Measurements from ENCODE around the gene RNF187. TPM values are rescaled to one million over a fixed set of nuclear protein-coding genes. Genes with fewer than 3 reads are reported as not detected.

Gene RNF187
- total and polyA plus RNA-seq, 7 experiments from 2014 or later = 16.5 to 133 (median 66.3) TPM

DNA sequence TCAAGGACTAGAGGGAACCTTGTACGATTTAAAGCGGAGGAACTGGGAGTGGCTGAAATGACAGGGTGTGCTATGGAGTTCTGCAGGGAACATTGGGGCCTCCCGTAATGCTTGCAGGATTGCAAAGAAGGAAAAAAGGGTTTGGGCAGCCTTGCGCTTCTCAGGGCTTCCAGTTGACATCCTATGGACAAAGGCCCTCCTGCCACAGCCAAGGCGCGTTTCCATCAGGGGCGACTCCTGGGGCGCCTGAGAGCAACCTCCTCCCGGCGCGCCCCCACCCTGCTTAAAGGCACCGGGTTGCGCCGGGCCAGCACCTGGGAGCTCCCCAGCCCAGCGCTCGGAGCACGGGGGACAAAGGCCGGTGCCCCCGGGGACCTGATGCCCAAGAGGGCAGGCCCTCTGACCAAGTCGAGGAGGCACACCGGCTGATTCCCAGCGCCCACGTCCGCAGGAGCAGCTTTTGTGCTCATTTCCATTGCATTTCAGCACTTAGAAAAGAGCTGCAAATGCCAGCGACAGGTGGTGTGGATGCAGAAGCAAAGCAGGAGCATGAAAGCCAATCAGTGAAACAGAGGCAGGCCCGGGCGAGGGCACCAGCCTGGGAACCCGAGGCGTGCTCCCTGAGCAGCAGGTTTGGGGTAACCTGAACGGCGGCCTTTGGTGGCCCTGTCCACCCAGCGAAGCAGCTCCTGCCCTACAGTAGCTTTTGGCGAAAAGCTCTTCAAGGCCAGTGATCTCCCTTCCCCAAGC lies 17.6 kb upstream of the RNF187 start:
- peaks cover 24 to 49% (median 30%) of the 10 kb centered on the region in 5 donors for H3K27me3 Mint-ChIP-seq
- H3K27me3 ChIP-seq (ENCODE audit: control insufficient read depth in 2 of 2, insufficient read depth in 2 of 2, low read length in 2 of 2) = no peaks in the 10 kb centered on the region

DNA sequence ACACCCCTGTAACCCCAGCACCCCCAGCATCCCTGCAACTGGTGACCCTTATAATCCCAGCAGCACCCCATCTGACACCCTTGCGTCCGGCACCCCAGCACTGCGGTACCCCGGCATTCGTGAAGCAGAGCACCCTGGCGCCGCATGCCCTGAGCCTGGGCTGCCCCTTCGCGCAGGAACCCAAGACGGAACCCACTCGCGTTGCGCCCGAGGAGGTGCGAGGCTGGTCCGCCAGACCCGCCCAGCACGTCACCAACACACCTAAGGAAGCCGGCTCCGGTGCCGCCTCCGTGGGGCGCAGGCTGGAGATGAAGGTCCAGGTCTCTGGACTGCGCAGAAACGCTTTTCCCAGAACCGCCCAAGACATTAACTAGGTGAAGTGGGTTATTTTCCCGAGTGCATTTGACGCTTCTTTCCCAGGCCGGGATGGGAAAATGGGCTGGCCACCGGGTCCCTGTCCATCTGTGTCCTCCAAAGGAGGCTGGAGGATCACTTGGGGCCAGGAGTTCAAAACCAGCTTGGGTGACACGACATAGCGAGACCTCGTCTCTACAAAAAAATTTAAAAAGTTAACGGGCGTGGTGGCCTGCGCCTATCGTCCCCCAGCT lies 15.9 kb upstream of the RNF187 start:
- intact Hi-C loops (cut with micrococcal nuclease) = no loop called here
- no peak for ATAC-seq
- POLR2A ChIA-PET = interaction anchor here (0.7 kb wide), 1 partner anchor 65 kb away, joined by 3 read pairs; no protein-coding TSS in a partner anchor

More for the DNA sequence above, 17.6 kb upstream of the RNF187 start:
- H3K4me3 Mint-ChIP-seq = peak overlapping the region in 1 of 10 donors; percentile 34
- Histone ChIP-seq H3K36me3 (ENCODE audit: control insufficient read depth in 2 of 3, insufficient read depth in 3 of 3, low read length in 3 of 3) (no peaks in the 10 kb centered on the region), H3K27ac (ENCODE audit: low read depth, low read length) (no peak overlapping the region), H3K9me3 (ENCODE audit: control insufficient read depth in 2 of 3, low read length in 3 of 3) (no peaks in the 10 kb centered on the region), H3K4me3 (ENCODE audit: low read length) (no peak overlapping the region), H3K4me1 (ENCODE audit: control insufficient read depth in 2 of 2, insufficient read depth in 2 of 2, low read length in 2 of 2) (peaks cover 8 to 15% of the 10 kb centered on the region in 2 donors)
- ATAC-seq (no peak), DNase-seq (no peak)
- POLR2A ChIA-PET = interaction anchor here (1.1 kb wide), 1 partner anchor 10 kb away, joined by 3 read pairs; no protein-coding TSS in a partner anchor
- intact Hi-C loops (cut with micrococcal nuclease) = no loop called here
- H3K4me1 Mint-ChIP-seq = peaks cover 12 to 50% (median 17%) of the 10 kb centered on the region in 7 donors
- CTCF ChIA-PET = interaction anchor here (1.2 kb wide), 1 partner anchor 13 kb away, joined by 4 read pairs; no protein-coding TSS in a partner anchor
- H3K27ac Mint-ChIP-seq = no peak overlapping the region
- H3K9me3 Mint-ChIP-seq = peaks cover 0 to 3% (median 0%) of the 10 kb centered on the region in 11 donors
- peaks cover 0 to 9% (median 0%) of the 10 kb centered on the region in 5 donors for H3K36me3 Mint-ChIP-seq

GRCh38 chr1:228471762-228472398 lies 15.3 kb upstream of the RNF187 start:
- no peaks in the 10 kb centered on the region for H3K27me3 ChIP-seq (ENCODE audit: control insufficient read depth in 2 of 2, insufficient read depth in 2 of 2, low read length in 2 of 2)
- no peak overlapping the region for H3K4me3 ChIP-seq (ENCODE audit: low read length)
- no peak overlapping the region for H3K4me3 Mint-ChIP-seq
- ChIA-PET CTCF (no interaction called here), POLR2A (interaction anchor here (0.7 to 2.0 kb wide), 2 partner anchors 15 to 66 kb away, joined by 3 to 5 read pairs; partner anchors contain the start of gene RNF187)
- peaks cover 0 to 13% (median 0%) of the 10 kb centered on the region in 5 donors for H3K36me3 Mint-ChIP-seq
- H3K9me3 Mint-ChIP-seq = peaks cover 0 to 3% (median 0%) of the 10 kb centered on the region in 11 donors
- H3K4me1 ChIP-seq (ENCODE audit: control insufficient read depth in 2 of 2, insufficient read depth in 2 of 2, low read length in 2 of 2) = no peaks in the 10 kb centered on the region
- no peak overlapping the region for H3K27ac ChIP-seq (ENCODE audit: low read depth, low read length)
- H3K36me3 ChIP-seq (ENCODE audit: control insufficient read depth in 2 of 3, insufficient read depth in 3 of 3, low read length in 3 of 3) = no peaks in the 10 kb centered on the region
- intact Hi-C loops (cut with micrococcal nuclease) = loop anchor here in 1 of 2 donors (1.0 to 2.0 kb wide), 2 partner anchors 15 to 43 kb away; partner anchors contain the start of gene RNF187
- ATAC-seq = peak; percentile 71
- peaks cover 24 to 42% (median 27%) of the 10 kb centered on the region in 5 donors for H3K27me3 Mint-ChIP-seq
- H3K9me3 ChIP-seq (ENCODE audit: control insufficient read depth in 2 of 3, low read length in 3 of 3) = no peaks in the 10 kb centered on the region
- H3K4me1 Mint-ChIP-seq = peaks cover 0 to 28% (median under 1%) of the 10 kb centered on the region in 7 donors
- peak in 3 of 9 donors; percentile 10 to 28 (median 18) for DNase-seq
- peak overlapping the region in 2 of 9 donors; percentile 1 to 37 for H3K27ac Mint-ChIP-seq

More for the DNA sequence above, 15.9 kb upstream of the RNF187 start:
- H3K9me3 Mint-ChIP-seq = peaks cover 0 to 3% (median 0%) of the 10 kb centered on the region in 11 donors
- peaks cover 0 to 34% (median 7%) of the 10 kb centered on the region in 7 donors for H3K4me1 Mint-ChIP-seq
- H3K4me3 ChIP-seq (ENCODE audit: low read length) = no peak overlapping the region
- peaks cover 0 to 13% (median 0%) of the 10 kb centered on the region in 5 donors for H3K36me3 Mint-ChIP-seq
- H3K4me3 Mint-ChIP-seq = no peak overlapping the region
- no peaks in the 10 kb centered on the region for H3K9me3 ChIP-seq (ENCODE audit: control insufficient read depth in 2 of 3, low read length in 3 of 3)
- no peak for DNase-seq
- CTCF ChIA-PET = no interaction called here
- H3K27me3 ChIP-seq (ENCODE audit: control insufficient read depth in 2 of 2, insufficient read depth in 2 of 2, low read length in 2 of 2) = no peaks in the 10 kb centered on the region
- peak overlapping the region in 1 of 9 donors; percentile 1 for H3K27ac Mint-ChIP-seq
- H3K36me3 ChIP-seq (ENCODE audit: control insufficient read depth in 2 of 3, insufficient read depth in 3 of 3, low read length in 3 of 3) = no peaks in the 10 kb centered on the region
- H3K27ac ChIP-seq (ENCODE audit: low read depth, low read length) = no peak overlapping the region
- H3K27me3 Mint-ChIP-seq = peaks cover 24 to 49% (median 27%) of the 10 kb centered on the region in 5 donors
- peaks cover 0 to under 1% of the 10 kb centered on the region in 2 donors for H3K4me1 ChIP-seq (ENCODE audit: control insufficient read depth in 2 of 2, insufficient read depth in 2 of 2, low read length in 2 of 2)

GRCh38 chr1:228472655-228473054 lies 14.5 kb upstream of the RNF187 start:
- no peak overlapping the region for H3K4me3 ChIP-seq (ENCODE audit: low read length)
- no peaks in the 10 kb centered on the region for H3K27me3 ChIP-seq (ENCODE audit: control insufficient read depth in 2 of 2, insufficient read depth in 2 of 2, low read length in 2 of 2)
- Mint-ChIP-seq H3K27ac (peak overlapping the region in 1 of 9 donors; percentile 24), H3K27me3 (peaks cover 23 to 38% (median 25%) of the 10 kb centered on the region in 5 donors), H3K36me3 (peaks cover 0 to 13% (median 0%) of the 10 kb centered on the region in 5 donors), H3K9me3 (peaks cover 0 to 3% (median 0%) of the 10 kb centered on the region in 11 donors), H3K4me1 (peaks cover 0 to 28% (median 0%) of the 10 kb centered on the region in 7 donors), H3K4me3 (peak overlapping the region in 1 of 10 donors; percentile 0)
- POLR2A ChIA-PET = interaction anchor here (0.6 to 2.0 kb wide), 2 partner anchors 14 to 25 kb away, joined by 3 to 5 read pairs; partner anchors contain the start of gene RNF187
- H3K4me1 ChIP-seq (ENCODE audit: control insufficient read depth in 2 of 2, insufficient read depth in 2 of 2, low read length in 2 of 2) = no peaks in the 10 kb centered on the region
- CTCF ChIA-PET = interaction anchor here (1.4 kb wide), 1 partner anchor 344 kb away, joined by 4 read pairs; no protein-coding TSS in a partner anchor
- no peaks in the 10 kb centered on the region for H3K36me3 ChIP-seq (ENCODE audit: control insufficient read depth in 2 of 3, insufficient read depth in 3 of 3, low read length in 3 of 3)
- ATAC-seq (no peak), DNase-seq (no peak)
- no peaks in the 10 kb centered on the region for H3K9me3 ChIP-seq (ENCODE audit: control insufficient read depth in 2 of 3, low read length in 3 of 3)
- intact Hi-C loops (cut with micrococcal nuclease) = loop anchor here in 1 of 2 donors (1.0 to 2.0 kb wide), 2 partner anchors 15 to 42 kb away; partner anchors contain the start of gene RNF187
- no peak overlapping the region for H3K27ac ChIP-seq (ENCODE audit: low read depth, low read length)

- intact Hi-C loops (cut with micrococcal nuclease) = no loop called here
- H3K4me3 Mint-ChIP-seq = no peak overlapping the region
- peaks cover 0 to 3% (median 0%) of the 10 kb centered on the region in 11 donors for H3K9me3 Mint-ChIP-seq
- H3K36me3 Mint-ChIP-seq = peaks cover 0 to 13% (median 0%) of the 10 kb centered on the region in 5 donors
- peaks cover 0 to 14% of the 10 kb centered on the region in 2 donors for H3K4me1 ChIP-seq (ENCODE audit: control insufficient read depth in 2 of 2, insufficient read depth in 2 of 2, low read length in 2 of 2)
- H3K4me3 ChIP-seq (ENCODE audit: low read length) = no peak overlapping the region
- H3K27me3 Mint-ChIP-seq = peaks cover 8 to 22% (median 13%) of the 10 kb centered on the region in 5 donors
- DNase-seq (no peak), ATAC-seq (no peak)
- H3K4me1 Mint-ChIP-seq = peaks cover 0 to 39% (median 14%) of the 10 kb centered on the region in 7 donors
- CTCF ChIA-PET = no interaction called here
- H3K9me3 ChIP-seq (ENCODE audit: control insufficient read depth in 2 of 3, low read length in 3 of 3) = no peaks in the 10 kb centered on the region
- POLR2A ChIA-PET = interaction anchor here (1.6 kb wide), 1 partner anchor 10 kb away, joined by 4 read pairs; no protein-coding TSS in a partner anchor
- H3K27me3 ChIP-seq (ENCODE audit: control insufficient read depth in 2 of 2, insufficient read depth in 2 of 2, low read length in 2 of 2) = no peaks in the 10 kb centered on the region
- H3K27ac Mint-ChIP-seq = no peak overlapping the region
- H3K27ac ChIP-seq (ENCODE audit: low read depth, low read length) = no peak overlapping the region
- no peaks in the 10 kb centered on the region for H3K36me3 ChIP-seq (ENCODE audit: control insufficient read depth in 2 of 3, insufficient read depth in 3 of 3, low read length in 3 of 3)
Observed at GRCh38 chr1:228474507-228474906, 12.7 kb upstream of the RNF187 start.

DNA sequence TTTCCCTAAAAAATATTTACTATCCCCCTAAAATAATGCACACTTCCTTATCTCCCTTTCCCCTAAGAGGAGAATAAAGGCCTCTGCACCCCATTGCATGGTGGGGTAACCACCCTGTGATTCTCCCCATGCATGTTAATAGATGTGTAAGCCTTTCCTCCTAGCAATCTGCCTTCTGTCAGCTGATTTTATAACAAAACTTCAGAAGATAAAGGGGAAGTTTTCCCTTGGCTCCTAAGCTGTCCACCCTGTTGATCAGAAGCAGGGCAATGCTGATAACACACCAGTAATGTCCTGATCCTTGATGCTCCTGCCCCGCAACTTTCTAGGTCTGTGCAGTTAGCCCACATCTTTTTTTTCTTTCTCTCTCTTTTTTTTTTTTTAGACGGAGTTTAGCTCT lies 11.4 kb upstream of the RNF187 start:
- H3K36me3 Mint-ChIP-seq = peaks cover 0 to 13% (median 0%) of the 10 kb centered on the region in 5 donors
- Histone ChIP-seq H3K27ac (ENCODE audit: low read depth, low read length) (no peak overlapping the region), H3K4me3 (ENCODE audit: low read length) (no peak overlapping the region), H3K4me1 (ENCODE audit: control insufficient read depth in 2 of 2, insufficient read depth in 2 of 2, low read length in 2 of 2) (peaks cover 0 to 23% of the 10 kb centered on the region in 2 donors), H3K36me3 (ENCODE audit: control insufficient read depth in 2 of 3, insufficient read depth in 3 of 3, low read length in 3 of 3) (no peaks in the 10 kb centered on the region), H3K9me3 (ENCODE audit: control insufficient read depth in 2 of 3, low read length in 3 of 3) (no peaks in the 10 kb centered on the region), H3K27me3 (ENCODE audit: control insufficient read depth in 2 of 2, insufficient read depth in 2 of 2, low read length in 2 of 2) (no peaks in the 10 kb centered on the region)
- peaks cover 0 to 47% (median 11%) of the 10 kb centered on the region in 7 donors for H3K4me1 Mint-ChIP-seq
- peaks cover 4 to 19% (median 10%) of the 10 kb centered on the region in 5 donors for H3K27me3 Mint-ChIP-seq
- H3K27ac Mint-ChIP-seq = no peak overlapping the region
- ChIA-PET POLR2A (interaction anchor here (1.6 to 2.2 kb wide), 2 partner anchors 11 to 12 kb away, joined by 4 to 8 read pairs; no protein-coding TSS in a partner anchor), CTCF (no interaction called here)
- H3K9me3 Mint-ChIP-seq = peaks cover 0 to 3% (median 0%) of the 10 kb centered on the region in 11 donors
- no peak for DNase-seq
- intact Hi-C loops (cut with micrococcal nuclease) = no loop called here
- H3K4me3 Mint-ChIP-seq = no peak overlapping the region
- ATAC-seq = no peak
